Activated naive CD8-positive, alpha-beta T cell treated with anti-CD3 and anti-CD28 coated beads, Interleukin-2, amount 10 ng/mL, durations not matched to agents 7 days and 5 days (primary cell): ENCODE results near the gene SLC49A3. TPM values are rescaled to one million over a fixed set of nuclear protein-coding genes. Genes with fewer than 3 reads are reported as not detected.
A peak's percentile ranks its signal among the peaks of the same experiment; 100 is the strongest.
"Not testable (repeated sequence)": the region's sequence is repeated elsewhere in the genome, so short reads cannot be mapped to it uniquely, and the experiment has no call there.

Experiments used
- ATAC-seq: fragments of 150-1000 bp; cut with Tn5 transposase; one replicate; pipeline ENCODE4 v1.10.0; 2021; ENCODE audit warnings: low read depth, moderate library complexity
- POLR2A ChIA-PET: fragments of 350-600 bp; sonication (Branson Sonifier 250); formaldehyde crosslinking; loops from one replicate; lab custom pipeline; 2021; ENCODE audit warnings: antibody characterized with exemption; lab: Charles Lee
- DNase-seq: peaks from one replicate; pipeline ENCODE4 v3.0.0; 2021
- H3K27ac Mint-ChIP-seq: one replicate; pipeline ENCODE4 v1.8.0; 2022; ENCODE audit warnings: mild to moderate bottlenecking, mixed read lengths
- H3K27me3 Mint-ChIP-seq: one replicate; pipeline ENCODE4 v1.8.0; 2022; ENCODE audit warnings: mild to moderate bottlenecking, moderate library complexity, mixed read lengths
- H3K36me3 Mint-ChIP-seq: one replicate; pipeline ENCODE4 v1.8.0; 2021; ENCODE audit warnings: mild to moderate bottlenecking, mixed read lengths
- H3K4me1 Mint-ChIP-seq: one replicate; pipeline ENCODE4 v1.8.0; 2021; ENCODE audit warnings: mixed read lengths
- H3K4me3 Mint-ChIP-seq: one replicate; pipeline ENCODE4 v1.8.0; 2022; ENCODE audit warnings: mild to moderate bottlenecking, moderate library complexity, mixed read lengths
- H3K9me3 Mint-ChIP-seq: one replicate; pipeline ENCODE4 v1.8.0; 2021; ENCODE audit warnings: mixed read lengths
- total RNA-seq, 2 experiments: library from RNA; stranded (reverse); gene quantifications; one replicate each; pipeline ENCODE4 v1.2.3, GENCODE V29; 2021

Gene SLC49A3
- total RNA-seq, 2 experiments from 2014 or later: 2.0 to 2.1 TPM

DNA sequence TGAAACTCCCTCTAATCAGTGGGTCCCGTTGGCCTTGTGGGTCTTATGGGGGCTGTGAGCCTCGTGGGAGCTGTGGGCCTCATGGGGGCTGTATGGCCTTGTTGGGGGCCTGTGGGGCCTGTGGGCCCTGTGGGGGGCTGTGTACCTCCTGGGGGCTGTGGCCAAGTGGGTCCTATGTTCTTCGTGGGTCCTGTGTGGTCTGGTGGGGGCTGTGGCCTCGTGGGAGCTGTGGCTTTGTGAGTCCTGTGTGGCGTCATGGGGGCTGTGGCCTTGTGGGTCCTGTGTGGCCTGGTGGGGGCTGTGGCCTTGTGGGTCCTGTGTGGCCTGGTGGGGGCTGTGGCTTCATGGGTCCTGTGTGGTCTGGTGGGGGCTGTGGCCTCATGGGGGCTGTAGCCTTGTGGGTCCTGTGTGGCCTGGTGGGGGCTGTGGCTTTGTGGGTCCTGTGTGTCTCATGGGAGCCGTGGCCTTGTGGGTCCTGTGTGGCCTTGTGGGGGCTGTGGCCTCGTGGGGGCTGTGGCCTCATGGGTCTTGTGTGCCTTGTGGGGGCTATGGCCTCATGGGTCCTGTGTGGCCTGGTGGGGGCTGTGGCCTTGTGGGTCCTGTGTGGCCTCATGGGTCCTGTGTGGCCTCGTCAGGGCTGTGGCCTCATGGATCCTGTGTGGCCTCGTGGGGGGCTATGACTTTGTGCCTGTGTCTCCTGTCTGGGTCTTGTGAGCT lies 24.1 kb upstream of the SLC49A3 start:
- no peak overlapping the region for H3K27ac Mint-ChIP-seq
- POLR2A ChIA-PET: no interaction called here
- ATAC-seq: no peak
- peaks cover 17% of the 10 kb centered on the region for H3K4me1 Mint-ChIP-seq
- no peaks in the 10 kb centered on the region for H3K27me3 Mint-ChIP-seq
- no peaks in the 10 kb centered on the region for H3K9me3 Mint-ChIP-seq
- H3K36me3 Mint-ChIP-seq: peaks cover 18% of the 10 kb centered on the region
- no peak for DNase-seq
- no peak overlapping the region for H3K4me3 Mint-ChIP-seq

DNA sequence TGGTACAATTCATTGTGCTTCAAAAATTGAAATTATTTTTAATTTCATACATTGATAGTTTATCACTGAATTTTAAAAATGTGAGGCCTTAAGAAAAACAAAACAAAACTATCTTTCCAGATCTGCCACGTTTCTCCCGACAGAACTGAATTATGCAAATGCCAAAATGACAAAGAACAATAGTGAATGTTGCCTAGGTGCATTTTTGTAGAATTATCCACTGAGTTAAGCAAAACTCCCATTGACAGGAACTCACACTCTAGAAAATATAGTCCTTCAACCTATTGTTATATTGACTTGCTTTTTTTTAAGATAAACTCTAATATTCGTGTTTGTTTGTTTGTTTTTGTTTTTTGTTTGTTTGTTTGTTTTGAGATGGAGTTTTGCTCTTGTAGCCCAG lies 23.1 kb upstream of the SLC49A3 start:
- Mint-ChIP-seq H3K36me3 (peaks cover 18% of the 10 kb centered on the region), H3K4me3 (no peak overlapping the region), H3K27ac (no peak overlapping the region), H3K4me1 (peaks cover 17% of the 10 kb centered on the region), H3K27me3 (no peaks in the 10 kb centered on the region), H3K9me3 (no peaks in the 10 kb centered on the region)
- no peak for DNase-seq
- no peak for ATAC-seq
- POLR2A ChIA-PET: no interaction called here

DNA sequence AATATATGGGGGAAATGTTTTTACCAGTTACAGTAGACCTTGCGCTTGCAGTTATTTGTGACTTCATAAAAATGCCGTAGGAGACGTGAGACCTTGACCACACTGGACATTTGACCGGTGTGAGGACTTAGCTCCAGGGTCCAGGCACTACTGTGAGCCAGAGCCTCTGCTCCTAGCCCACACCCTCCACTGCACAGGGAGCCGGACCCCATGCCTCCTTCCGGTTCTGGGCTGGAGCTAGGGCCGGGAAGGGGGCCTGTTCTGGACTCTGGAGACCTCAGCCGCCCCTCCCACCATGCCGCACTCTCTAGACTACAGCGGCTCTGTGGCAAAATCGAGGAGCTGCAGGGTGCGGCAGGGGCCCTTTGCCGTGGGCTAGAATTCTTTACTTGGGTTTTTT lies 22.0 kb upstream of the SLC49A3 start:
- Mint-ChIP-seq H3K27me3 (no peaks in the 10 kb centered on the region), H3K4me1 (peaks cover 15% of the 10 kb centered on the region), H3K9me3 (no peaks in the 10 kb centered on the region), H3K4me3 (no peak overlapping the region), H3K27ac (no peak overlapping the region), H3K36me3 (peaks cover 18% of the 10 kb centered on the region)
- POLR2A ChIA-PET: no interaction called here
- DNase-seq (no peak), ATAC-seq (no peak)

DNA sequence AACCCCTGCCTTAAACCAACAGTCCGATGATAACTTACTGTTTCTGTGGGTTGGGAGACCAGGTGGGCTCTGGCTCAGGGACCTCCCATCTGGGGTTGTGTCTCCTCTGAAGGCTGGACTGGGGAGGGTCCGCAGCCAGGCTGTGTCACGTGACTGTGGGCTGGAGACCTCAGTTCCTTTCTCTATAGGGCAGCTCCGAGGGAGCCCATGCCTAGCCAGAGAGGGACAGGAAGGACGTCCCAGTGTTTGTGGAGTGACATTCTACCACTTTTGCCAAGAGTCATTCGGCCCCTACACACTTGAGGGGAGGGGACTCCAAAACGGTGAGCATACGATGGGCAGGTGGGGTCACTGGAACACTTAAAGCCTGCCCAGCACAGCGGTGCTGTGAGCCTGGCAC lies 21.2 kb upstream of the SLC49A3 start:
- POLR2A ChIA-PET: interaction anchor here (2.0 kb wide), 1 partner anchor 47 kb away, joined by 5 read pairs; no protein-coding TSS in a partner anchor
- H3K9me3 Mint-ChIP-seq: no peaks in the 10 kb centered on the region
- H3K4me3 Mint-ChIP-seq: no peak overlapping the region
- H3K4me1 Mint-ChIP-seq: peaks cover 17% of the 10 kb centered on the region
- ATAC-seq (no peak), DNase-seq (no peak)
- H3K27me3 Mint-ChIP-seq: no peaks in the 10 kb centered on the region
- H3K27ac Mint-ChIP-seq: no peak overlapping the region
- peaks cover 18% of the 10 kb centered on the region for H3K36me3 Mint-ChIP-seq

DNA sequence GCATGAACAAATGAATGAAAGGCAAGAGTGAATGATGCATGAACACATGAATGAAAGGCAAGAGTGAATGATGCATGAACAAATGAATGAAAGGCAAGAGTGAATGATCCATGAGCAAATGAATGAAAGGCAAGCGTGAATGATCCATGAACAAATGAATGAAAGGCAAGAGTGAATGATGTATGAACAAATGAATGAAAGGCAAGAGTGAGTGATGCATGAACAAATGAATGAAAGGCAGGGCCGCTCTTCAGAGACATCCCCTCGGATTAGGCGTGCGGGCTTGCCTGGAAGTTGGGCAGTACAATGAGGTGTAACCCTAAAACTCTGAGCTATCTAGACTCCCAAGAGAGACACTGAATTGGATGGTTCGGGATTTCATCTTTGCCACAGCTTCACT lies 20.4 kb upstream of the SLC49A3 start:
- Mint-ChIP-seq H3K9me3 (no peaks in the 10 kb centered on the region), H3K27ac (no peak overlapping the region), H3K4me3 (no peak overlapping the region), H3K4me1 (peaks cover 17% of the 10 kb centered on the region), H3K36me3 (peaks cover 18% of the 10 kb centered on the region), H3K27me3 (no peaks in the 10 kb centered on the region)
- DNase-seq (no peak), ATAC-seq (no peak)
- POLR2A ChIA-PET: interaction anchor here (2.0 kb wide), 1 partner anchor 46 kb away, joined by 5 read pairs; no protein-coding TSS in a partner anchor

DNA sequence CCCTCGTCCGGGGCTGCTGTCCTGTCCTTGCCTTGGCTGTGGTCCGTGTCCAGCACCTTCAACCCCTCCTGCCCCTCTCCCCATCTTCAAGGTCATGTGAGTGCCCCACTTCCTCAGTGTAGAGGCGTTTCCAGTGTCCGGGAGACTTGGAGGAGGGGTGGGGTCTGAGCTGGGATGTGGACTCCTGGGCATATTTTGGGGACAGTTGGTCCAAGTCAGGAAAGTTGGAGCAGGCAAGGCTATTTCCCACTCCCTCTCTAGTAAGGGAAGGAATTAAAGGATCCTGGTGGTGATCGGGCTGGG lies 19.6 kb upstream of the SLC49A3 start:
- DNase-seq: no peak
- Mint-ChIP-seq H3K4me1 (peaks cover 17% of the 10 kb centered on the region), H3K4me3 (no peak overlapping the region), H3K27ac (no peak overlapping the region), H3K36me3 (peaks cover 18% of the 10 kb centered on the region), H3K27me3 (no peaks in the 10 kb centered on the region), H3K9me3 (no peaks in the 10 kb centered on the region)
- POLR2A ChIA-PET: interaction anchor here (2.0 kb wide), 1 partner anchor 45 kb away, joined by 5 read pairs; no protein-coding TSS in a partner anchor
- no peak for ATAC-seq

DNA sequence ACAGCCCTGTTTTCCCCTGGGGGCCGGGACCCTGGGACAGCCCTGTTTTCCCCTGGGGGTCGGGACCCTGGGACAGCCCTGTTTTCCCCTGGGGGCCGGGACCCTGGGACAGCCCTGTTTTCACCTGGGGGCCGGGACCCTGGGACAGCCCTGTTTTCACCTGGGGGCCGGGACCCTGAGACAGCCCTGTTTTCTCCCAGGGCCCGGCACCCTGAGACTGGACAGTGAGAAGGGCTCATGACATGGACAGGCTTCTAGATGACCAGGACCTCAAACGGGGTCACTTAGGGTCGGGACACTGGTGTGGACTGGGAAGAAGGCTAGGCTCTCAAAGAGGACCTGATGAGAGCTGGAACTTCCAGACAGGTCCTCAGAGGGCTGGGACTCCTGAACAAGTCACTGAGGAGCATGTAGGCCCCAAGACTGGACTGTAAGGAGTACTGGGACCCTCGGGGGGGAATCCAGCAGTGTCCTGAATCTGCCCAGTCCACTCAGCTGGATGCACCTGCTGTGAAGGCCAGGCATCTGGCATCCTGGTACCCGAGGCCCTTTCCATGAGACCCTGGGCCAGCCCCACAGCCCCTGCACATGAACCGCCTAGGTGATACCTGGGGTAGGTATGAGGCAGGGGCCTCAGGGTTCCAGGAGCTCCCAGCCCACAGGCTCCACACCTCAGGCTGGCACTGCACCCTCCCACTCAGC lies 19.1 kb upstream of the SLC49A3 start:
- ATAC-seq: no peak
- DNase-seq: no peak
- H3K4me3 Mint-ChIP-seq: no peak overlapping the region
- peaks cover 17% of the 10 kb centered on the region for H3K4me1 Mint-ChIP-seq
- H3K36me3 Mint-ChIP-seq: peaks cover 18% of the 10 kb centered on the region
- POLR2A ChIA-PET: interaction anchor here (2.0 kb wide), 1 partner anchor 45 kb away, joined by 5 read pairs; no protein-coding TSS in a partner anchor
- H3K27me3 Mint-ChIP-seq: no peaks in the 10 kb centered on the region
- H3K9me3 Mint-ChIP-seq: no peaks in the 10 kb centered on the region
- H3K27ac Mint-ChIP-seq: no peak overlapping the region

DNA sequence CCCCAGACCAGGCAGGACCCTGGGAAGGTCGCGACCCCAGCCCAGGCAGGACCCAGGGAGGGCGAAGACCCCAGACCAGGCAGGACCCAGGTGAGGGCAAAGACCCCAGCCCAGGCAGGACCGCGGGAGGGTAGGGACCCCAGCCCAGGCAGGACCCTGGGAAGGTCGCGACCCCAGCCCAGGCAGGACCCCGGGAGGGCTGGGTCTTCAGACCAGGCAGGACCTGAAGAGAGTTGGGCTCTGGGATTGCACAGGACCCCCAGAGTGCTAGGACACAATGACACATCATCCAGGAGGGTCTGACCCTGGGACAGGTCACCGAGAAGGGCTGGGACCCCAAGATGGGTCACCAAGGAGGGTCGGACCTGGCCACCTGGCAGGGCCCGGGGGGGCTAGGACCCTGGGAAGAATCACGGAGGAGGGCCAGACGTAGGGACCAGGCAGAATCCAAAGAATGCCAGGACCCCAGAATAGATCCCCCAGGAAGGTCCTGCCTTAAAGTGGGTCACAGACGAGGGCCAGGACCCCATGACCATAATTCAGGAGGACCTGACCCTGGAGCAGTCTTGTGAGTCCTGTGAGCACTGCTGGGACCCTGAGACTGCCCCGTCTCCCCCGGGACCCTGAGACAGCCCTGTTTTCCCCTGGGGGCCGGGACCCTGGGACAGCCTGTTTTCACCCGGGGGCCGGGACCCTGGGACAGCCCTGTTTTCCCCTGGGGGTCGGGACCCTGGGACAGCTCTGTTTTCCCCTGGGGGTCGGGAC lies 18.1 kb upstream of the SLC49A3 start:
- peaks cover 16% of the 10 kb centered on the region for H3K36me3 Mint-ChIP-seq
- H3K4me1 Mint-ChIP-seq: peaks cover 15% of the 10 kb centered on the region
- H3K9me3 Mint-ChIP-seq: no peaks in the 10 kb centered on the region
- H3K27me3 Mint-ChIP-seq: no peaks in the 10 kb centered on the region
- POLR2A ChIA-PET: no interaction called here
- ATAC-seq: no peak
- H3K27ac Mint-ChIP-seq: no peak overlapping the region
- no peak overlapping the region for H3K4me3 Mint-ChIP-seq
- DNase-seq: no peak

DNA sequence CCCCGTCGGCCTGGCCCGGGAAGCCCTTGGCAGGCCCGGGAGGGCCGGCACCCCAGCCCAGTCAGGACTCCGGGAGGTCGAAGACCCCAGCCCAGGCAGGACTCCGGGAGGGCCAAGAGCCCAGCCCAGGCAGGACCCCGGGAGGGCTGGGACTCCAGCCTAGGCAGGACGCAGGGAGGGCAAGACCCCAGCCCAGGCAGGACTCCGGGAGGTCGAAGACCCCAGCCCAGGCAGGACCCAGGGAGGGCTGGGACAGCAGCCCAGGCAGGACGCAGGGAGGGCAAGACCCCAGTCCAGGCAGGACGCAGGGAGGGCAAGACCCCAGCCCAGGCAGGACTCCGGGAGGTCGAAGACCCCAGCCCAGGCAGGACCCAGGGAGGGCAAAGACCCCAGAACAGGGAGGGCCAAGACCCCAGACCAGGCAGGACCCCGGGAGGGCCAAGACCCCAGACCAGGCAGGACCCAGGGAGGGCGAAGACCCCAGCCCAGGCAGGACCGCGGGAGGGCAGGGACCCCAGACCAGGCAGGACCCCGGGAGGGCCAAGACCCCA lies 17.2 kb upstream of the SLC49A3 start:
- Mint-ChIP-seq H3K36me3 (peaks cover 16% of the 10 kb centered on the region), H3K4me1 (peaks cover 15% of the 10 kb centered on the region), H3K4me3 (peak overlapping the region; percentile 84)
- DNase-seq, POLR2A ChIA-PET, ATAC-seq, H3K9me3 Mint-ChIP-seq, H3K27me3 Mint-ChIP-seq, H3K27ac Mint-ChIP-seq: not testable (repeated sequence)

DNA sequence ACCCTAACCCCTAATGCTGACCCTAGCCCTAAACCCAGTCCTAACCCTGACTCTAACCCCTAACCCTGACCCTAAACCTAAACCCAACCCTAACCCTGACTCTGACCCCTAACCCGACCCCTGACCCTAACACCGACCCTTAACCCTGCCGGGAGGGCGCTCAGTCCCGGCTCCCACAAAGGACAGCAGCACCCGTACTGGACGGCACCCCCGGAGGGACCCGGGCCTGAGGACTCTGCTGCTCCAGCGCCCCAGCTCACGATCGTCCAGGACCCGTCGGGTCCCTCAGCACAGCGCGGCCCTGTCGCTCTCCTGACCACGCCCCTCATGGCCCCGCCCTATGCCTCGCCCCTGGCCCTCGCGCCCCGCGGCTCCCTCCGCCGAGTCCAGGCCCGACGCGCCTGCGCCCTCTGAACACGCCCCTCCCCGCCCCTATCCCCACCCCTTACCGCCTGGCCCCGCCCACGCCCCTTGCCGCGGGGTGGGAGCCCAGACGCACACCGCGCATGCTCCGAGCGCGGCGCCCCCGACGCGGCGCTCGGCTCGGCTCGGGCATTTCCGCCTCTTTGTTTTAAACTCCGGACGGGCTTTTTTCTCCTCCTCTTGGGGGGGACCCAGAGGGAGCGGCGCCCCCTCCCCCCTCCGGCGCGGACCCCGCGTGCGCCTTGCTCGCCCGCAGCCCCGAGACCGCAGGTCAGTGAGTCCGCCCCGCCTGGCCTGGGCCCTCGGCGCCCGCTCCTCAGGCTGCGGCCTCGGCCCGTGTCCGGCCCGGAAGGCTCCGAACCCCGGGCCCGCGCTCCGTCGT lies 16.5 kb upstream of the SLC49A3 start, which contains the start of gene PCGF3:
PCGF3 (plus strand) TSS at position 555 of the 805 bp plus-strand sequence. CDS start 27,849 bp downstream, outside the sequence.
- Mint-ChIP-seq H3K36me3 (peaks cover 16% of the 10 kb centered on the region), H3K9me3 (no peaks in the 10 kb centered on the region), H3K27ac (peak within 1 kb of the TSS; percentile 84), H3K4me1 (peaks cover 15% of the 10 kb centered on the region), H3K27me3 (no peaks in the 10 kb centered on the region), H3K4me3 (peak within 1 kb of the TSS; percentile 84)
- DNase-seq (peak; percentile 98), ATAC-seq (peak; percentile 96)
- POLR2A ChIA-PET: no interaction called here

DNA sequence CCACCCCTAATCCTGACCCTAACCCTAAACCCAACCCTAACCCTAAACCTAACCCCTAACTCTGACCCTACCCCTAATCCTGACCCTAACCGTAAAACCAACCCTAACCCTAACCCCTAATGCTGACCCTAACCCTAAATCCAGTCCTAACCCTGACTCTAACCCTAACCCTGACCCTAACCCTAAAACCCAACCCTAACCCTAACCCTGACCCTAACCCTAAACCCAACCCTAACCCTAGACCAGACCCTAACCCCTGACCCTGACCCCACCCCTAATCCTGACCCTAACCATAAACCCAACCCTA lies 16.0 kb upstream of the SLC49A3 start:
- peak overlapping the region; percentile 84 for H3K4me3 Mint-ChIP-seq
- H3K27ac Mint-ChIP-seq: peak overlapping the region; percentile 84
- POLR2A ChIA-PET: no interaction called here
- peaks cover 18% of the 10 kb centered on the region for H3K4me1 Mint-ChIP-seq
- no peaks in the 10 kb centered on the region for H3K9me3 Mint-ChIP-seq
- H3K36me3 Mint-ChIP-seq: peaks cover 10% of the 10 kb centered on the region
- no peaks in the 10 kb centered on the region for H3K27me3 Mint-ChIP-seq
- DNase-seq (no peak), ATAC-seq (no peak)

DNA sequence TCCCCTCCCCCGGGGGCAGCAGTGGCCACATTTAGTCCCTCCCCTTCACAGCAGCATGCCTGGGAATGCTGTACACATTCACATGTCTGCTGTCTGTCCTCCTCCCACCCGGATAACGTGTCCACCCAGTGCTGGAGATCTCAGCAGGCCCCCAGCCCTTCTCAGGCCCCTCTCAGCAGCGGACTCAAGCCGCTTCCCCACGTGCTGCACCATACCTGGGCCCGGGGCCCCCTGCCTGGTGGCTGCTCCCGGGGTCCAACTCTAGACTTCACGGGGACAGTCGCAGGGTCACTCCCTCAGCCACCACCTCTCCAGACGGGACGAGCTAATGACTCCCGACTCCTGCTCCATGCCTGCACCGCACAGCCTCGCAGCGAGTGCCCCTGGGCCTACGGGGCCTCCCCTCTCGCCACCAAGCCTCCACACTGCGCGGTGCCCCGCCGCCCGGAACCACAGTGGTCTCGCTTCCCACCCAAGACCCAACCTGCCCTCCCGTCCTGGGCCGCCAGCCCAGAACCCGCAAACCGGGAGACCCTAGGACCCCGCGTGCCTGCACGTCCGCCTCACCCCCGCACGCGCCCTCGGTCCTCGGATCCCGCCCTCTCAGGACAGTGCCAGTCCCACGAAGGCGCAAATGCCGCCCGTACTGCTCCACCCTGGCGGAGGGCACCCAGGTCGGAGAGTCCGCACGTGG lies 15.4 kb upstream of the SLC49A3 start:
- H3K4me3 Mint-ChIP-seq: no peak overlapping the region

More for the DNA sequence above, 15.4 kb upstream of the SLC49A3 start:
- Mint-ChIP-seq H3K27ac (no peak overlapping the region), H3K9me3 (no peaks in the 10 kb centered on the region), H3K36me3 (peaks cover 6% of the 10 kb centered on the region), H3K27me3 (no peaks in the 10 kb centered on the region), H3K4me1 (peaks cover 15% of the 10 kb centered on the region)
- no peak for DNase-seq
- POLR2A ChIA-PET: no interaction called here
- no peak for ATAC-seq
